ENCODE measurements around the gene FOXO6. TPM values are rescaled to one million over a fixed set of nuclear protein-coding genes. Genes with fewer than 3 reads are reported as not detected.

The FOXO6 gene
- total and polyA plus RNA-seq, 3 experiments from 2014 or later: 0.11 TPM; not detected in 2

GRCh38 chr1:41427122-41427913 is 66.1 kb downstream of the FOXO6 start:
- peaks cover 10 to 21% of the 10 kb centered on the region in 2 donors for H3K27me3 Mint-ChIP-seq
- ChIA-PET CTCF (no interaction called here), POLR2A (no interaction called here)
- Histone ChIP-seq H3K27ac (ENCODE audit: low read depth, low read length) (no peak overlapping the region), H3K27me3 (ENCODE audit: insufficient read depth, low read length, poor library complexity, severe bottlenecking) (no peaks in the 10 kb centered on the region), H3K36me3 (ENCODE audit: insufficient read depth, low read length) (no peaks in the 10 kb centered on the region), H3K4me3 (ENCODE audit: low read length) (no peak overlapping the region), H3K4me1 (ENCODE audit: insufficient read depth, low read length) (no peaks in the 10 kb centered on the region), H3K9me3 (ENCODE audit: low read length) (no peaks in the 10 kb centered on the region)
- H3K4me1 Mint-ChIP-seq: no peaks in the 10 kb centered on the region
- no peaks in the 10 kb centered on the region for H3K36me3 Mint-ChIP-seq
- no peaks in the 10 kb centered on the region for H3K9me3 Mint-ChIP-seq
- H3K27ac Mint-ChIP-seq: peak overlapping the region in 1 of 8 donors; percentile 6
- no peak overlapping the region for H3K4me3 Mint-ChIP-seq
- DNase-seq: no peak

GRCh38 chr1:41427916-41428737 is 66.9 kb downstream of the FOXO6 start:
- H3K27ac ChIP-seq (ENCODE audit: low read depth, low read length): no peak overlapping the region
- H3K36me3 ChIP-seq (ENCODE audit: insufficient read depth, low read length): no peaks in the 10 kb centered on the region
- Mint-ChIP-seq H3K4me3 (no peak overlapping the region), H3K36me3 (no peaks in the 10 kb centered on the region), H3K27ac (peak overlapping the region in 2 of 8 donors; percentile 22 to 41), H3K9me3 (no peaks in the 10 kb centered on the region), H3K27me3 (peaks cover 10 to 22% of the 10 kb centered on the region in 2 donors), H3K4me1 (no peaks in the 10 kb centered on the region)
- POLR2A ChIA-PET: no interaction called here
- CTCF ChIA-PET: no interaction called here
- H3K4me3 ChIP-seq (ENCODE audit: low read length): no peak overlapping the region
- no peaks in the 10 kb centered on the region for H3K27me3 ChIP-seq (ENCODE audit: insufficient read depth, low read length, poor library complexity, severe bottlenecking)
- no peak for DNase-seq
- no peaks in the 10 kb centered on the region for H3K4me1 ChIP-seq (ENCODE audit: insufficient read depth, low read length)
- H3K9me3 ChIP-seq (ENCODE audit: low read length): no peaks in the 10 kb centered on the region

- Histone ChIP-seq H3K36me3 (ENCODE audit: insufficient read depth, low read length) (no peaks in the 10 kb centered on the region), H3K4me1 (ENCODE audit: insufficient read depth, low read length) (no peaks in the 10 kb centered on the region), H3K9me3 (ENCODE audit: low read length) (no peaks in the 10 kb centered on the region), H3K27ac (ENCODE audit: low read depth, low read length) (no peak overlapping the region), H3K4me3 (ENCODE audit: low read length) (no peak overlapping the region), H3K27me3 (ENCODE audit: insufficient read depth, low read length, poor library complexity, severe bottlenecking) (no peaks in the 10 kb centered on the region)
- Mint-ChIP-seq H3K36me3 (no peaks in the 10 kb centered on the region), H3K27ac (peak overlapping the region in 1 of 8 donors; percentile 29), H3K9me3 (no peaks in the 10 kb centered on the region), H3K4me1 (no peaks in the 10 kb centered on the region), H3K4me3 (peak overlapping the region in 1 of 7 donors; percentile 37), H3K27me3 (peaks cover 11 to 29% of the 10 kb centered on the region in 2 donors)
- ChIA-PET CTCF (no interaction called here), POLR2A (no interaction called here)
- no peak for DNase-seq
These were observed 67.8 kb downstream of the FOXO6 start for GRCh38 chr1:41428738-41429640.

GRCh38 chr1:41429641-41430035 is 68.4 kb downstream of the FOXO6 start:
- Histone ChIP-seq H3K9me3 (ENCODE audit: low read length) (no peaks in the 10 kb centered on the region), H3K4me3 (ENCODE audit: low read length) (no peak overlapping the region), H3K4me1 (ENCODE audit: insufficient read depth, low read length) (no peaks in the 10 kb centered on the region), H3K27me3 (ENCODE audit: insufficient read depth, low read length, poor library complexity, severe bottlenecking) (no peaks in the 10 kb centered on the region), H3K27ac (ENCODE audit: low read depth, low read length) (no peak overlapping the region), H3K36me3 (ENCODE audit: insufficient read depth, low read length) (no peaks in the 10 kb centered on the region)
- no peaks in the 10 kb centered on the region for H3K9me3 Mint-ChIP-seq
- H3K36me3 Mint-ChIP-seq: no peaks in the 10 kb centered on the region
- POLR2A ChIA-PET: no interaction called here
- H3K4me1 Mint-ChIP-seq: no peaks in the 10 kb centered on the region
- CTCF ChIA-PET: no interaction called here
- DNase-seq: no peak
- H3K27ac Mint-ChIP-seq: no peak overlapping the region
- peaks cover 11 to 35% of the 10 kb centered on the region in 2 donors for H3K27me3 Mint-ChIP-seq
- H3K4me3 Mint-ChIP-seq: no peak overlapping the region

GRCh38 chr1:41430069-41430468 is 68.8 kb downstream of the FOXO6 start:
- H3K27me3 ChIP-seq (ENCODE audit: insufficient read depth, low read length, poor library complexity, severe bottlenecking): no peaks in the 10 kb centered on the region
- H3K4me3 Mint-ChIP-seq: no peak overlapping the region

GRCh38 chr1:41430582-41430981 is 69.3 kb downstream of the FOXO6 start:
- Mint-ChIP-seq H3K4me1 (no peaks in the 10 kb centered on the region), H3K27me3 (peaks cover 15 to 45% of the 10 kb centered on the region in 2 donors), H3K4me3 (no peak overlapping the region), H3K36me3 (no peaks in the 10 kb centered on the region), H3K27ac (no peak overlapping the region), H3K9me3 (no peaks in the 10 kb centered on the region)
- CTCF ChIA-PET: no interaction called here
- Histone ChIP-seq H3K9me3 (ENCODE audit: low read length) (no peaks in the 10 kb centered on the region), H3K4me1 (ENCODE audit: insufficient read depth, low read length) (no peaks in the 10 kb centered on the region), H3K27ac (ENCODE audit: low read depth, low read length) (no peak overlapping the region), H3K27me3 (ENCODE audit: insufficient read depth, low read length, poor library complexity, severe bottlenecking) (no peaks in the 10 kb centered on the region), H3K36me3 (ENCODE audit: insufficient read depth, low read length) (no peaks in the 10 kb centered on the region), H3K4me3 (ENCODE audit: low read length) (no peak overlapping the region)
- no peak for DNase-seq
- POLR2A ChIA-PET: no interaction called here

More at GRCh38 chr1:41430069-41430468, 68.8 kb downstream of the FOXO6 start:
- Histone ChIP-seq H3K4me1 (ENCODE audit: insufficient read depth, low read length) (no peaks in the 10 kb centered on the region), H3K9me3 (ENCODE audit: low read length) (no peaks in the 10 kb centered on the region), H3K36me3 (ENCODE audit: insufficient read depth, low read length) (no peaks in the 10 kb centered on the region), H3K27ac (ENCODE audit: low read depth, low read length) (no peak overlapping the region), H3K4me3 (ENCODE audit: low read length) (no peak overlapping the region)
- ChIA-PET CTCF (no interaction called here), POLR2A (no interaction called here)
- H3K27ac Mint-ChIP-seq: no peak overlapping the region
- H3K27me3 Mint-ChIP-seq: peaks cover 11 to 40% of the 10 kb centered on the region in 2 donors
- no peaks in the 10 kb centered on the region for H3K4me1 Mint-ChIP-seq
- DNase-seq: no peak
- no peaks in the 10 kb centered on the region for H3K36me3 Mint-ChIP-seq
- no peaks in the 10 kb centered on the region for H3K9me3 Mint-ChIP-seq

- H3K27ac ChIP-seq (ENCODE audit: low read depth, low read length): no peak overlapping the region
- Mint-ChIP-seq H3K4me1 (no peaks in the 10 kb centered on the region), H3K36me3 (no peaks in the 10 kb centered on the region)
These were observed 70.5 kb downstream of the FOXO6 start for GRCh38 chr1:41431490-41432350.

More at GRCh38 chr1:41431490-41432350, 70.5 kb downstream of the FOXO6 start:
- DNase-seq: no peak
- no peaks in the 10 kb centered on the region for H3K9me3 ChIP-seq (ENCODE audit: low read length)
- no peak overlapping the region for H3K4me3 Mint-ChIP-seq
- peak overlapping the region in 1 of 8 donors; percentile 38 for H3K27ac Mint-ChIP-seq
- H3K27me3 ChIP-seq (ENCODE audit: insufficient read depth, low read length, poor library complexity, severe bottlenecking): no peaks in the 10 kb centered on the region
- CTCF ChIA-PET: interaction anchor here (1.0 to 3.4 kb wide), 4 partner anchors 14 to 148 kb away, joined by 3 to 11 read pairs (median 4); no protein-coding TSS in a partner anchor
- no peaks in the 10 kb centered on the region for H3K36me3 ChIP-seq (ENCODE audit: insufficient read depth, low read length)
- peaks cover 16 to 56% of the 10 kb centered on the region in 2 donors for H3K27me3 Mint-ChIP-seq
- POLR2A ChIA-PET: no interaction called here
- no peak overlapping the region for H3K4me3 ChIP-seq (ENCODE audit: low read length)
- H3K4me1 ChIP-seq (ENCODE audit: insufficient read depth, low read length): no peaks in the 10 kb centered on the region
- no peaks in the 10 kb centered on the region for H3K9me3 Mint-ChIP-seq

Data from CD8-positive, alpha-beta memory T cell (primary cell).